HG03460 (cell line): Measurements from ENCODE around the gene CORO2B.

ENCODE experiments used
- ATAC-seq: cut with Tn5 transposase; IDR thresholded peaks from one replicate; pipeline ENCODE4 v1.9.1; 2021; ENCODE audit not compliant: unreplicated experiment

Gene CORO2B

DNA sequence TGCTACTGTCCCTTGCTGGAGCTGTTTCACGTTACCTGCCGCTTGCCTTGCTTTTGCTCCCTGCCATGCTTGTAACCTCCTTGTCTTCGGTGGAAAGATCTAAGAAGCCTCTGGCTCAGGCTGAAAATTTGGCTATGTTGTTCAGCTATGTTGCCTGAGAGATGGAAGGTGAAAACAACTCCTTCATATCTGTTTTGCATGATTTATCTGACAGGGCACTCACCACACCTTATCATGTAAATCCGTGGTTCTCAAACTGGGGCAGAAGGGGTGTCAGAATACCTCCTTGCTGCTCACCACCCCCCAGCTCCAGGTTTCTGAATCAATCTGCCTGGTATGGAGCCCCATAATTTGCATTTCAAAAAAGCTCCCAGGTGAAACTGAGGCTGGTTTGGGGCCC lies 6.5 kb upstream of the CORO2B start:
- ATAC-seq = no peak

DNA sequence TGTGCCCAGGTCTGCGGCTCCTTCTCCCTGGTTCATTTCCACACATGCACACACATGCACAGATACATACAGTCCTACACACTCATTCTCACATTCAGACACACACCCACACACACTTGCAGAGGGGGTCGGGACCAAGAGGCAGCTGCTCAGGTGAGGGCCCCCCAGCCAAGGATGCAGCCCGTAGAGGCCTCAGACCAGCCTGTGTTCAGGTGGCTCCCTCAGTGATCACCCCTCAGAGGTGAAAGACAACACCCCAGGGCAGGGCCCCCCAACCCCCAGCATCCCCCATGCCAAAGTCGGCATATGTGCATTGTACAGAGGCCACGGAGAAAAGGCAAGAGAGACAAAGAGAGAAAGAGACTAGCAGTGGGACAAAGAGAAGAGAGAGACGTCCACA lies 5.9 kb upstream of the CORO2B start:
- ATAC-seq = no peak

- ATAC-seq = no peak
Observed at GRCh38 chr15:68574046-68574445, 4.7 kb upstream of the CORO2B start.

GRCh38 chr15:68574629-68575028 lies 4.2 kb upstream of the CORO2B start:
- no peak for ATAC-seq

GRCh38 chr15:68576235-68576892 lies 2.4 kb upstream of the CORO2B start:
- ATAC-seq = no peak

- no peak for ATAC-seq
Observed at GRCh38 chr15:68578175-68578979, 416 bp upstream of the CORO2B start.

DNA sequence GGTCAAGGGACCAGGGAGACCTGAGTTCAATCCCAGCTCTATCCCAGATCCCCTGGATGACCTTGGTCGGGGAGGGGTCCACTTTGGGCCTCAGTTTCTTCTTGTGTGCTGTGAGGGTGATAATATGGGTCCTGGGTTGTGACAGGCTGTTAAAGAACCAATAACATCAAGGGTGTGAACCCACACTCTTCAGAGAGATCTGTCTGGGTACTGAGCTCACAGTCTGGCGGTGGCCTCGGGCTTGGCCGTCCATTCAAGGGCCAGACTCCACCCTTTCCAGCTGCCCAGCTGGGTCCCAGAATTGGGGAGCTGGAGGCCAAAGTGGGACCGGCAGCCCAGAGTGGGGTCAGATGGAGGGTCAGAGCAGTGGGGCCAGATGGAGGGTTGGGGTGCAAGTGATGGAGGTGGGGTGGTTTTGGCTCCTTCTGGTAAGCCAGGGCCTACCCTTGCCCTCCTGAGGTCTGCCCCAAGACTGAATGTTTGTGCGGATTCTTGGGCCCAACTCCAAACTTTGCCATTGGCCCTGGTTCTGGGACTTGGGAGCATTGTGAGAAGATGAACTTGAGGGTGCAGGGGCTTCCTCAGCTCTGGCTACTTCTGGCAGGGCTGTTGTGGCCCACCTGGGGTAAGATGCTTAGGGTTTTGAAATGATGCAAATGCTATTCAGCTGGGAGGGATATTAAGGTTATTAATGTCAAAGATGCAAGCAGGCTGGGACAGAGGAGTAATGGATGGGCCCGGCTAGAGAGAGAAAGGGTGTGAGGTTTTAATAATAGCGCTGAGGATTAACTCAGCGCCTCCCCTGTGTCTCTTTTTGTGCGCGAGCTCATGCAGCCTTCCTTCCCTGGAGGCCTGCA lies 1.5 kb downstream of the CORO2B start:
- no peak for ATAC-seq

DNA sequence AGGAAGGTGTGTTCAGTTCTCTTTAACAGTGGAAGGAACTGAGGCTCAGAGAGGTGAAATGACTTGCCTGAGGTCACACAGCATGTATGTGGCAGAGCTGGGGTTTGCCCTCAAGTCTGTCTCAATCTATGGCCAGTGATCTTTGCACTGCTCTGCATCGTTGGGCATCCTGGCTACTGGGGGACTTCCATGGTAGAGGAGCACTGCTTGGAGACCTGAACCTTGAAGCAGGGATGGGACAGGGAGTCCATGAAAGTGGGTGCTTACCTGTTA lies 2.0 kb downstream of the CORO2B start:
- ATAC-seq = no peak

- no peak for ATAC-seq
Observed at GRCh38 chr15:68581725-68582124, 2.9 kb downstream of the CORO2B start.

DNA sequence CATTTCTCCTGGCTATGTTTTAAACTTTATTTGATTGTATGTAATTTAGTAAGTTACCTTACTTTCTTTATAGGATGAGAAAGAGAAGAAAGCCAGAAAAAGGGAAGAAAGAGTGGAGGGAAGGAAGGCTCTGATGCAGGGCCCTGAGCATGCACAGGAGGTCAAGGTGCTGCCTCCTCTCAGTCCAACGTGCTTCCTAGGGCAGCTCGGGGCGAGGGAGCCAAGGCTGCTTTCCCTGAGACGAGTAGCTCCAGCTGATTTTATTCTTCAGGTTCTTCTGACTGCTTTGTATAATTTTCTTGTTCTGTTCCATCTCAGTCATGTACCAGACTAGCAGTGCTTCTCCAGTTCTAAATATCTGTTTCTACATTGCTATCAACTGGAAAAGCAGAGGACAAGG lies 3.4 kb downstream of the CORO2B start:
- ATAC-seq = no peak

DNA sequence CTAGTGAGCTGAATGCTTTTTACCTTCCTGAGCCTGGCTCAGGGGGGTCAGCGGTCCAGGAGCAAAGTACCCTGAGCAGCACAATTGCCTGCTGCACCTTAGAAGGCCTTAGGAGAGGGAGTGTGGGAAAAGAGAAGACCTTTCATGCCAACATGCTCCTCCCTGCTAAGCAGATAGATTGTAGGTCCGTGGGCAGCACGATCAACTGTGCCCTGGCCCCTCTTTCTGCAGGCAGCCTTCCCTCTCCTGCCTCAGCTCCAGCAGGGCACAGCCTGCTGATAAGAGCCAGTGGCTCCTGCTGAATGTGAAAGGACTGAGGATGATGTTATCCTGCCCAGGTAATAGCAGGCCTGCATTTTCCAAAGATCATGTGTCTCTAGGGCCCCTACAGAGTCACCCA lies 4.1 kb downstream of the CORO2B start:
- ATAC-seq = no peak

DNA sequence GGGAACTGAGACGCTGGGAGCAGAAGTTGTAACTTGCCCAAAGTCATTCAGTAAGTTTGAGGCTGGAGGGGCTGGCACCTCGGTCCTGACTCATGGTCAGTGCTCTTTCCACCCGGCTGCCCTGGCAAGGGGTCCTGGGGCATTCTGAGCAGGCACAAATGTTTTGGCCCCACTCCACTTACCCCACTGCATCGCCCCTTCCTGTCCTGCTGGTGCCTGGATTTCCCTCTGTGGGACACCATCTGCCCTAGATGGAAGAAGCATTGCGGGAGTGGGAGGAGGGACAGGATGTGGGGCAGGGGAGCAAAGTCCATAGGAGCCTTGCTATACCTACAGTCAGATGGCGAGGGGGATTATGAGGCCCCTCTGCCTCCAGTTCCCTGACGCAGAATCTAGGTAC lies 4.5 kb downstream of the CORO2B start:
- ATAC-seq = no peak

DNA sequence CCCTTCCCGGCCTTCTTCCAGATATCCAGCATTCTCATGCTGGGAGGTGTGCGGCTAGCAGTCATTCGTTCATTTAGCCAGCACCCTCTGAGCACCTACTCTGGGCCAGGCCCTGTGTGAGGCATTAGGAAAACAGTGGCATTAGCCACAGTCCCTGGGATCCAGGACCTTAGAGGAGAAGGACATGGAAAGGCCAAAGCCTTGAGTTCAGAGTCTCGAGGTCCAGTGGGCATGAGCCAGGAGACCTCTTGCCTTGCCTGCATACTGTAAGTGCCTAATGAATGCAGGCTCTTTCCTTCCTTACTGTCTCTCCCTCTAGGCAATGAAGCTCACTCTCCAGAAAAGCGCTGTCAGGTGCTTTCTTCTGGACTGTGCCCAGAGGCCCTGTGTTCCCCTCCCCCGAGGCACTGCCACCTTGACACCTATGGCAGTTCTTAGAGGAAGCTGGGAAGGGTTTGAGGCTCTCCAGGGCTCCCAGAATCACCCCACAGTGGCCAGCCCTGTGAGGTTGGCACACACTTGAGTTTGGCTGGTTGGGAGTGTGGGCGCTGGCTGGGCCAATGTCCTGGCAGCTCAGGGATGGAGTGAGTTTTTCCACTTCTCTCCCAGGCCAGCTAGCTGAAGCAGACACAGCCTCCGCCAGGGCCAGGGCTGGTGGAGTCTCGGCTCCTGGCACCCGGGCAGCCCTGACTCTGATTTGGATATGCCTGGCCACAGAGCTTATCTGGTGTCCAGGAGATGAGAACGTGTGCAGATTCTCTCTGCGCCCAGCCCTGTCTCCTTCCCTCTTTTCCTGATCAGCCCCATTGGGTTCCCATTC lies 5.4 kb downstream of the CORO2B start:
- no peak for ATAC-seq

GRCh38 chr15:68584756-68585573 lies 6.2 kb downstream of the CORO2B start:
- no peak for ATAC-seq

DNA sequence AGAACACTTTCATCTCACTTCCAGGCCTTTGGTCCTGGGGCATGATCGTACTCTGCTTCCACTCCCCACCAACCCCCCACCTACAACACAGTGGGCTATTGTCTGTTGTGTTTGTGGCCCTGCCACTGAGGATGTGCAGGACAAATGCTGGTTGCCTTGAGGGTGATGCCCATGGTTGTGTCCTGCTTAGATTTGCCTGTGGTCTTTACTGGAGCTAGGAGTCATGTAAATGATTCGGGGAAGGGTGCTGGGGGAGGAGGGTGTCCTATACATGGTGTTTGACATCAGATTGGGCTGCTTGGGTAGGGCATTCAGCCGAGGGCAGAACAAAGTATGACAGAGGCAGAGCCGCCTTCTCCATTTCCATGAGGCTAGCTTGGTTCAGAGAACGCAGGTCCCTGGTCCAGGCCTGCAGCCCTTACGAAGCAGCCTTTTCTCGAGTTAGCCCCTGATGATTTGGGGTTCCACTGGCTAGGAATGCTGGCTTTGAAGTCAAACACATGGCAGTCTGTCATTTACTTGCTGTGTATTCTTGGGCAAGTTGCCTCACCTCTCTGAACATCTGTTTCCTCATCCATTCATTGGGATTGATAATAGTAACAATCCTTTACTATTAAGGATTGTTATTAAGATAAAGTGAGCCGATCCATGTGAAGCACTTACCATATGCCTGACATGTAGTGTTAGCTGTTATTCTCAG lies 6.9 kb downstream of the CORO2B start:
- no peak for ATAC-seq

- no peak for ATAC-seq
Observed at GRCh38 chr15:68586274-68586961, 7.6 kb downstream of the CORO2B start.

- no peak for ATAC-seq
Observed at GRCh38 chr15:68587769-68588385, 9.1 kb downstream of the CORO2B start.

GRCh38 chr15:68589053-68589452 lies 10.3 kb downstream of the CORO2B start:
- ATAC-seq = no peak
